ENCODE results near the gene LAMA3.

GRCh38 chr18:23799540-23799939 is 110.3 kb downstream of the LAMA3 start:
- TF ChIP-seq POLR2A (IDR thresholded peaks at IDR 0.05; ENCODE audit: low read length) = no peak
- TF ChIP-seq GATA1 (IDR thresholded peaks at IDR 0.05; ENCODE audit: low read depth, low read length) = no peak

Measured in erythroblast (primary cell).